ENCODE measurements around the gene PPIP5K2.
"Not testable (repeated sequence)": the region's sequence is repeated elsewhere in the genome, so short reads cannot be mapped to it uniquely, and the experiment has no call there.

PPIP5K2 gene

DNA sequence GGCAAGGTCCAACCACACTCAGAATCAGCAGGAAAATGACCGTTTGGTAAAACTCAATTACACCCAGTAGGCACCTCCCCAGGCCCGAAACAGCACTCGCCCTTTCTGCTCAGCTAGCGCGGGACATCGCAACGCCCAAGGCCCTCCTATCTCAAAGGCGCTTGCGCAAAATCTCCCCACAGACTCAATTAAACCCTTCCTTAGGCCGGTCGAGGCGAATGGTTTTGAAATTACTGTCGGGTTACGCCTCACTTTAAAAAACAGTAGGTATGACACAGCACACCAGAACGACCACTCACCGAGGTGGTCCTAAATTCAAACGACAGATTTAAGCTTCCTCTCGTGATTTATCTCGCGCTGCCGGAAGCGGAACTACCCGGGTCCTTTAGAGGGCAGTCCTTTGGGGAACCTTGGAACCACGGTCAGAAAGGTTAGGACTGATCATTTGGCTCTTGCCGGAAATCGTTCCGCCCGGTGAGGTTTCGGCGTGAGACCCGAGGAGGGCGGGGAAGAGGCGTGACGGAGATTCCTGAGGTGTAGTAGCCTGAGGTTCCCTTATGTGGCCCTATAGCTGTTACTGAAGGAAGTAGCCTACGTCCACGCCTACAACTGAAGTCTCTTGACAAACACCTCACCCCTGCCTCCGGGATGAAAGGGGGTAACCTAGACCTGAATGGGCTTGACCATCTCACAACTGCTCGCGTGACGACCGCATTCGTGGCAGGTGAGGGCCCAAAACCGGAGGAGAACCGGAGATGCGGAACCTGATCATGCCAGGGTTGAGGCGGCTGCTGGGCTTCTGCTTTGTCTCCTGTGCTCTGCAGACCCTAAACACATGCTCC is at the start of gene PPIP5K2, which contains the start of gene GIN1:
Gene PPIP5K2 (plus strand): TSS at position 537 of the 842 bp plus-strand sequence. CDS start 9,289 bp downstream, outside the sequence.
Gene GIN1 (minus strand): TSS at position 374 of the 842 bp plus-strand sequence. CDS start 11,431 bp downstream, outside the sequence.
- peak within 1 kb of the TSS; percentile 95 for H3K27ac ChIP-seq (ENCODE audit: low read depth, low read length)
- peaks cover 41% of the 10 kb centered on the region for H3K4me1 ChIP-seq (ENCODE audit: control insufficient read depth, low read length)
- no peak for TF ChIP-seq EZH2phosphoT487 (IDR thresholded peaks at IDR 0.05; ENCODE audit: borderline replicate concordance, low read length)
- TF ChIP-seq, protein P1, sequence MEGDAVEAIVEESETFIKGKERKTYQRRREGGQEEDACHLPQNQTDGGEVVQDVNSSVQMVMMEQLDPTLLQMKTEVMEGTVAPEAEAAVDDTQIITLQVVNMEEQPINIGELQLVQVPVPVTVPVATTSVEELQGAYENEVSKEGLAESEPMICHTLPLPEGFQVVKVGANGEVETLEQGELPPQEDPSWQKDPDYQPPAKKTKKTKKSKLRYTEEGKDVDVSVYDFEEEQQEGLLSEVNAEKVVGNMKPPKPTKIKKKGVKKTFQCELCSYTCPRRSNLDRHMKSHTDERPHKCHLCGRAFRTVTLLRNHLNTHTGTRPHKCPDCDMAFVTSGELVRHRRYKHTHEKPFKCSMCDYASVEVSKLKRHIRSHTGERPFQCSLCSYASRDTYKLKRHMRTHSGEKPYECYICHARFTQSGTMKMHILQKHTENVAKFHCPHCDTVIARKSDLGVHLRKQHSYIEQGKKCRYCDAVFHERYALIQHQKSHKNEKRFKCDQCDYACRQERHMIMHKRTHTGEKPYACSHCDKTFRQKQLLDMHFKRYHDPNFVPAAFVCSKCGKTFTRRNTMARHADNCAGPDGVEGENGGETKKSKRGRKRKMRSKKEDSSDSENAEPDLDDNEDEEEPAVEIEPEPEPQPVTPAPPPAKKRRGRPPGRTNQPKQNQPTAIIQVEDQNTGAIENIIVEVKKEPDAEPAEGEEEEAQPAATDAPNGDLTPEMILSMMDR (IDR thresholded peaks at IDR 0.05; ENCODE audit: low read depth, low read length, poor library complexity, severe bottlenecking): no peak
- peaks cover 9% of the 10 kb centered on the region for H3F3A ChIP-seq (ENCODE audit: control insufficient read depth, insufficient read depth)
- H3K27me3 ChIP-seq (ENCODE audit: control insufficient read depth, low read length): no peaks in the 10 kb centered on the region
- no peaks in the 10 kb centered on the region for H3K9me3 ChIP-seq (ENCODE audit: control insufficient read depth, insufficient read depth, low read length)
- H3K9me2 ChIP-seq (replicated peaks; ENCODE audit: control insufficient read depth, low read length): no peaks in the 10 kb centered on the region
- no peaks in the 10 kb centered on the region for H4K20me1 ChIP-seq (ENCODE audit: control insufficient read depth, insufficient read depth, low read depth, low read length)
- H3K4me2 ChIP-seq (ENCODE audit: low read length): peak within 1 kb of the TSS; percentile 69
- H3K36me3 ChIP-seq (ENCODE audit: control insufficient read depth, low read length): peaks cover 30% of the 10 kb centered on the region
- peak within 1 kb of the TSS; percentile 97 for H3K4me3 ChIP-seq (ENCODE audit: low read length)
- H3K79me2 ChIP-seq (ENCODE audit: control insufficient read depth, low read length): peaks cover 88% of the 10 kb centered on the region

DNA sequence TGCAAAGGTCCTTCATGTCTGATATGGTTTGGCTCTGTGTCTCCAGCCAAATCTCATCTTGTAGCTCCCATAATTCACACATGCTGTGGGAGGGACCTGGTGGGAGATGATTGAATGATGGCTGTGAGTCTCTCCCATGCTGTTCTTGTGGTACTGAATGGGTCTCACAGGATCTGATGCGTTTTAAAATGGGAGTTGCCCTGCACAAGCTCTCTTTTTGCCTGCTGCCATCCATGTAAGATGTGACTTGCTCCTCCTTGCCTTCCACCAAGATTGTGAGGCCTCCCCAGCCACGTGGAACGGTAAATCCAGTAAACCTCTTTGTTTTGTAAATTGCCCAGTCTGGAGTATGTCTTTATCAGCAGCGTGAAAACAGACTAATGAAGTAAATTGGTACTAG is 46.6 kb upstream of the PPIP5K2 start:
- H4K20me1 ChIP-seq (ENCODE audit: control insufficient read depth, insufficient read depth, low read depth, low read length); H3K27ac ChIP-seq (ENCODE audit: low read depth, low read length); H3K9me2 ChIP-seq (replicated peaks; ENCODE audit: control insufficient read depth, low read length); H3K4me2 ChIP-seq (ENCODE audit: low read length); H3K4me1 ChIP-seq (ENCODE audit: control insufficient read depth, low read length); H3K4me3 ChIP-seq (ENCODE audit: low read length); H3K36me3 ChIP-seq (ENCODE audit: control insufficient read depth, low read length); H3F3A ChIP-seq (ENCODE audit: control insufficient read depth, insufficient read depth); H3K9me3 ChIP-seq (ENCODE audit: control insufficient read depth, insufficient read depth, low read length); H3K79me2 ChIP-seq (ENCODE audit: control insufficient read depth, low read length); H3K27me3 ChIP-seq (ENCODE audit: control insufficient read depth, low read length): not testable (repeated sequence)

DNA sequence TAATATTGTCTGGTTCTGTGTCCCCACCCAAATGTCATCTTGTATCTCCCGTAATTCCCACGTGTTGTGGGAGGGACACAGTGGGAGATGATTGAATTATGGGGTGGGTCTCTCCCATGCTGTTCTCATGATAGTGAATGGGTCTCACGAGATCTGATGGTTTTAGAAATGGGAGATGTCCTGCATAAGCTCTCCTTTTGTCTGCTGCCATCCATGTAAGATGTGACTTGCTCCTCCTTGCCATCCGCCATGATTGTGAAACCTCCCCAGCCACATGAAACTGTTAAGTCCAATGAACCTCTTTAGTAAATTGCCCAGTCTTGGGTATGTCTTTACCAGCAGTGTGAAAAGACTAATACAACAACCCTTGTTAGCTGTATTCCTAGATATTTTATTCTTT is 44.7 kb upstream of the PPIP5K2 start:
- no peaks in the 10 kb centered on the region for H3F3A ChIP-seq (ENCODE audit: control insufficient read depth, insufficient read depth)
- no peak overlapping the region for H3K27ac ChIP-seq (ENCODE audit: low read depth, low read length)
- H3K4me1 ChIP-seq (ENCODE audit: control insufficient read depth, low read length): no peaks in the 10 kb centered on the region
- no peaks in the 10 kb centered on the region for H4K20me1 ChIP-seq (ENCODE audit: control insufficient read depth, insufficient read depth, low read depth, low read length)
- H3K36me3 ChIP-seq (ENCODE audit: control insufficient read depth, low read length): no peaks in the 10 kb centered on the region
- no peaks in the 10 kb centered on the region for H3K79me2 ChIP-seq (ENCODE audit: control insufficient read depth, low read length)
- no peaks in the 10 kb centered on the region for H3K9me2 ChIP-seq (replicated peaks; ENCODE audit: control insufficient read depth, low read length)
- no peak overlapping the region for H3K4me3 ChIP-seq (ENCODE audit: low read length)
- H3K27me3 ChIP-seq (ENCODE audit: control insufficient read depth, low read length): no peaks in the 10 kb centered on the region
- H3K9me3 ChIP-seq (ENCODE audit: control insufficient read depth, insufficient read depth, low read length): peaks cover 2% of the 10 kb centered on the region; the same call in 1 of the 2 replicates
- no peak overlapping the region for H3K4me2 ChIP-seq (ENCODE audit: low read length)
- TF ChIP-seq, protein P1 (IDR thresholded peaks at IDR 0.05; ENCODE audit: low read depth, low read length, poor library complexity, severe bottlenecking): no peak
- TF ChIP-seq EZH2phosphoT487 (IDR thresholded peaks at IDR 0.05; ENCODE audit: borderline replicate concordance, low read length): no peak

DNA sequence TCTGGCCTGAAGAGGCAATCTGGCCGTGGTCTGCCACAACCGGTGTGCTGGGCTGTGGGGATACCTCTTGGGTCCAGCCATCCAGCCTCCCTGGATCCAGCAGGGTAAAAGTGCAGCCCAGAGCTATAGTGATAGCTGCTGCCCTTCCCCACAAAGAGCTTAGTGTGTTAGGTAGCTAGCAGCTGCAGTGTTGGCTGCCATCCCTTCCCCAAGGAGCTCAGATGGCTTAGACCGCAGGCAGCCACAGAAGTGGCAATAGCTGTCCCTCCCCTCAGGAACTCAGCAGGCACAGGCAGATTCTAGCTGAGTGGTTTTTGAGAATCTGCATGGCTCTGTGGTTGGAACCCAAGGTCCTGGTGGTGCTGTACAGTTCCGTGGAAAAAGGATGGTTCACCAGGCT is 40.3 kb upstream of the PPIP5K2 start:
- Histone ChIP-seq H3K36me3 (ENCODE audit: control insufficient read depth, low read length) (no peaks in the 10 kb centered on the region), H3K27ac (ENCODE audit: low read depth, low read length) (no peak overlapping the region), H3F3A (ENCODE audit: control insufficient read depth, insufficient read depth) (no peaks in the 10 kb centered on the region), H3K4me2 (ENCODE audit: low read length) (no peak overlapping the region), H4K20me1 (ENCODE audit: control insufficient read depth, insufficient read depth, low read depth, low read length) (no peaks in the 10 kb centered on the region), H3K27me3 (ENCODE audit: control insufficient read depth, low read length) (no peaks in the 10 kb centered on the region), H3K9me2 (replicated peaks; ENCODE audit: control insufficient read depth, low read length) (no peaks in the 10 kb centered on the region), H3K4me1 (ENCODE audit: control insufficient read depth, low read length) (no peaks in the 10 kb centered on the region), H3K9me3 (ENCODE audit: control insufficient read depth, insufficient read depth, low read length) (no peaks in the 10 kb centered on the region; the same call in 1 of the 2 replicates), H3K79me2 (ENCODE audit: control insufficient read depth, low read length) (no peaks in the 10 kb centered on the region), H3K4me3 (ENCODE audit: low read length) (no peak overlapping the region)
- TF ChIP-seq, protein P1 (IDR thresholded peaks at IDR 0.05; ENCODE audit: low read depth, low read length, poor library complexity, severe bottlenecking): no peak
